Measurements from ENCODE around the gene YKT6.

GRCh38 chr7:44223362-44224079 lies 22.7 kb downstream of the YKT6 start:
- TF ChIP-seq CTCF (IDR thresholded peaks at IDR 0.05) (no peak), POLR2A (IDR thresholded peaks at IDR 0.05) (no peak), POLR2AphosphoS5 (IDR thresholded peaks at IDR 0.05) (no peak)
